K562 (cell line): ENCODE results near the gene NAA10. TPM values are rescaled to one million over a fixed set of nuclear protein-coding genes. Genes with fewer than 3 reads are reported as not detected.

Experiments
- ATF2 ChIP-seq: sonication (generic); formaldehyde crosslinking; IDR thresholded peaks from 2 replicates; pipeline ENCODE4 v1.8.1; 2022; ENCODE audit warnings: missing genetic modification reagents
- BHLHE40 ChIP-seq: IDR thresholded peaks from 2 replicates; pipeline ENCODE4 v1.6.1; 2011; ENCODE audit warnings: low read length, improper control_type of control experiment
- CSDE1 ChIP-seq, 2 experiments: fragments of 450-650 bp; IDR thresholded peaks; 2 replicates each; pipeline ENCODE4 v1.6.1; 2016; ENCODE audit warnings: mild to moderate bottlenecking in 1 of 2
- EGR1 ChIP-seq: fragments of 450-650 bp; conservative IDR thresholded peaks from 2 replicates; pipeline ENCODE4 v1.6.1; 2017; ENCODE audit warnings: mild to moderate bottlenecking
- ELK1 ChIP-seq: sonication (generic); formaldehyde crosslinking; IDR thresholded peaks from 2 replicates; pipeline ENCODE4 v1.8.1; 2022; ENCODE audit warnings: missing genetic modification reagents
- KLF6 ChIP-seq: fragments of 250-450 bp; sonication (Bioruptor Pico); IDR thresholded peaks from 2 replicates; pipeline ENCODE4 v1.4.0; 2020; ENCODE audit warnings: mild to moderate bottlenecking, moderate library complexity, borderline replicate concordance
- MYC ChIP-seq, 2 experiments: fragments of 250-450 bp in 1 of 2; sonication (Bioruptor Pico) in 1 of 2; IDR thresholded peaks; 2 replicates each; pipeline versions ENCODE4 v1.5.1 to v1.6.1; 2012 to 2021; ENCODE audit warnings: low read depth in 2 of 2, borderline replicate concordance in 1 of 2, improper control_type of control experiment in 1 of 2, low read length in 1 of 2, mild to moderate bottlenecking in 1 of 2, moderate library complexity in 1 of 2
- NCOR1 ChIP-seq: fragments of 450-650 bp; IDR thresholded peaks from 2 replicates; pipeline ENCODE4 v1.6.1; 2016; ENCODE audit warnings: mild to moderate bottlenecking, moderate library complexity
- PKNOX1 ChIP-seq: fragments of 450-650 bp; IDR thresholded peaks from 2 replicates; pipeline ENCODE4 v1.6.1; 2016
- SIN3B ChIP-seq: fragments of 450-650 bp; IDR thresholded peaks from 2 replicates; pipeline ENCODE4 v1.6.1; 2017; ENCODE audit warnings: low read depth, mild to moderate bottlenecking, moderate library complexity
- SRSF3 ChIP-seq: fragments of 200-400 bp; formaldehyde crosslinking; IDR thresholded peaks from 2 replicates; pipeline ENCODE4 v1.6.1; 2016; ENCODE audit warnings: mild to moderate bottlenecking, low read length, moderate library complexity; ENCODE audit not compliant: insufficient read depth
- TAF7 ChIP-seq: fragments of 450-650 bp; IDR thresholded peaks from 2 replicates; pipeline ENCODE4 v1.6.1; 2016; ENCODE audit warnings: missing genetic modification characterization, missing compliant biosample characterization
- TCF7L2 ChIP-seq: fragments of 150-350 bp; IDR thresholded peaks from 2 replicates; pipeline ENCODE4 v1.6.1; 2016; ENCODE audit warnings: low read depth, mild to moderate bottlenecking, low read length, moderate library complexity
- THRB ChIP-seq: fragments of 450-650 bp; formaldehyde crosslinking; conservative IDR thresholded peaks from 2 replicates; pipeline ENCODE4 v1.4.0; 2022; ENCODE audit warnings: mild to moderate bottlenecking, missing genetic modification characterization
- ZC3H4 ChIP-seq: sonication (generic); formaldehyde crosslinking; IDR thresholded peaks from 2 replicates; pipeline ENCODE4 v1.9.0; 2021; ENCODE audit warnings: missing genetic modification reagents, borderline replicate concordance
- ZNF274 ChIP-seq: IDR thresholded peaks from 2 replicates; pipeline ENCODE4 v1.6.1; 2011; ENCODE audit warnings: low read depth, mild to moderate bottlenecking, low read length, moderate library complexity, borderline replicate concordance
- ZNF518B ChIP-seq: fragments of 250-450 bp; sonication (Bioruptor Pico); IDR thresholded peaks from 2 replicates; pipeline ENCODE4 v1.5.0; 2021; ENCODE audit warnings: mild to moderate bottlenecking, moderate library complexity
- polyA plus RNA-seq, 8 experiments: library from polyadenylated mRNA; depleted of rRNA in 4 of 8; stranded (reverse) in 5 of 8; unstranded in 3 of 8; fragments of >200 nt; fragmentation: Nextera tagmentation in 2 of 8; fragmentation: Illumina TruSeq in 1 of 8; extraction: Ambion mirVana in 2 of 8; extraction: Trizol in 1 of 8; gene quantifications; 2 replicates each; pipeline versions ENCODE4 v1.2.1 to v1.2.3, GENCODE V29; 2011 to 2014; ENCODE audit warnings: inconsistent platforms in 1 of 8, missing spikeins in 1 of 8
- total RNA-seq, 7 experiments: library from RNA; depleted of rRNA in 6 of 7; stranded (reverse); fragments of >200 nt in 6 of 7; fragmentation: Illumina TruSeq in 2 of 7; extraction: Trizol in 2 of 7; gene quantifications; 2 replicates each; pipeline versions ENCODE4 v1.2.1 to v1.2.3, GENCODE V29; 2011 to 2021; ENCODE audit warnings: low replicate concordance in 1 of 7

The NAA10 gene
- total and polyA plus RNA-seq, 9 of the 15 experiments (the other 6 are each of a cell fraction or from before 2014, with no cell fraction given): 11.1 to 250 (median 134) TPM

GRCh38 chrX:153925739-153926551 lies 8.9 kb downstream of the NAA10 start, which contains the start of gene ARHGAP4 (continued):
- TF ChIP-seq BHLHE40 (no peak), ELK1 (CRISPR knock-in tag) (no peak), PKNOX1 (no peak), TCF7L2 (no peak), ZNF274 (no peak), NCOR1 (peak; percentile 64), SRSF3 (no peak), KLF6 (CRISPR knock-in tag) (no peak), MYC (IDR thresholded peaks at IDR 0.05; ENCODE audit: low read depth, low read length) (peak; percentile 84), MYC (CRISPR knock-in tag; IDR thresholded peaks at IDR 0.05; ENCODE audit: borderline replicate concordance, low read depth) (peak; percentile 45; the same call in 1 of the 2 replicates), TAF7 (no peak), ZNF518B (CRISPR knock-in tag) (no peak), ZC3H4 (CRISPR knock-in tag) (peak; percentile 81; the same call in 1 of the 2 replicates), EGR1 (peak; percentile 59), SIN3B (peak; percentile 33; the same call in 1 of the 2 replicates), THRB (peak; percentile 88; the same call in 1 of the 2 replicates), ATF2 (CRISPR knock-in tag) (no peak), CSDE1 (IDR thresholded peaks at IDR 0.05) (peak in 1 of 2 experiments; percentile 72; a peak in 2 of 4 replicates)
